ENCODE results near the gene FCER2.

Gene FCER2

GRCh38 chr19:7676854-7677253 is 25.1 kb downstream of the FCER2 start, which contains the start of gene MCEMP1:
Gene MCEMP1 (plus strand): TSS chr19:7677090. CDS start chr19:7677121, 31 bp downstream.
- no peak for DNase-seq (ENCODE audit: low read depth)

GRCh38 chr19:7676376-7676775 is 25.6 kb downstream of the FCER2 start:
- no peak for DNase-seq (ENCODE audit: low read depth)

- DNase-seq (ENCODE audit: low read depth) = no peak
Measured at GRCh38 chr19:7674010-7675005, 27.6 kb downstream of the FCER2 start.

GRCh38 chr19:7672522-7672921 is 29.4 kb downstream of the FCER2 start:
- DNase-seq (ENCODE audit: low read depth) = no peak

- no peak for DNase-seq (ENCODE audit: low read depth)
Measured at GRCh38 chr19:7670790-7671189, 31.1 kb downstream of the FCER2 start.

GRCh38 chr19:7670150-7670783 is 31.7 kb downstream of the FCER2 start:
- no peak for DNase-seq (ENCODE audit: low read depth)

- no peak for DNase-seq (ENCODE audit: low read depth)
Measured at GRCh38 chr19:7669641-7670040, 32.3 kb downstream of the FCER2 start.

GRCh38 chr19:7668842-7669241 is 33.1 kb downstream of the FCER2 start, which contains the start of gene RETN:
Gene RETN (plus strand): TSS chr19:7669049. CDS start chr19:7669327, 278 bp downstream.
- DNase-seq (ENCODE audit: low read depth) = no peak

GRCh38 chr19:7665076-7665475 is 36.9 kb downstream of the FCER2 start:
- no peak for DNase-seq (ENCODE audit: low read depth)

GRCh38 chr19:7663706-7664105 is 38.2 kb downstream of the FCER2 start:
- no peak for DNase-seq (ENCODE audit: low read depth)

GRCh38 chr19:7662657-7663056 is 39.3 kb downstream of the FCER2 start:
- no peak for DNase-seq (ENCODE audit: low read depth)

GRCh38 chr19:7661744-7662538 is 40.0 kb downstream of the FCER2 start:
- no peak for DNase-seq (ENCODE audit: low read depth)

GRCh38 chr19:7658219-7658686 is 43.7 kb downstream of the FCER2 start:
- DNase-seq (ENCODE audit: low read depth) = no peak

GRCh38 chr19:7657131-7657751 is 44.7 kb downstream of the FCER2 start:
- no peak for DNase-seq (ENCODE audit: low read depth)

GRCh38 chr19:7655581-7655980 is 46.4 kb downstream of the FCER2 start:
- no peak for DNase-seq (ENCODE audit: low read depth)

- DNase-seq (ENCODE audit: low read depth) = no peak
Measured at GRCh38 chr19:7654401-7654800, 47.5 kb downstream of the FCER2 start.

- peak; percentile 42 for DNase-seq (ENCODE audit: low read depth)
Measured at GRCh38 chr19:7652061-7652641, 49.8 kb downstream of the FCER2 start.

- DNase-seq (ENCODE audit: low read depth) = no peak
Measured at GRCh38 chr19:7650148-7650547, 51.8 kb downstream of the FCER2 start.

GRCh38 chr19:7648265-7649014 is 53.5 kb downstream of the FCER2 start:
- no peak for DNase-seq (ENCODE audit: low read depth)

- no peak for DNase-seq (ENCODE audit: low read depth)
Measured at GRCh38 chr19:7647156-7647555, 54.8 kb downstream of the FCER2 start.

GRCh38 chr19:7646426-7646700 is 55.6 kb downstream of the FCER2 start:
- DNase-seq (ENCODE audit: low read depth) = no peak

Data from stromal cell of bone marrow (primary cell).